Activated CD4-positive, CD25-positive, alpha-beta regulatory T cell (primary cell): ENCODE measurements around the gene GAS2L2.
"Not testable (repeated sequence)": the region's sequence is repeated elsewhere in the genome, so short reads cannot be mapped to it uniquely, and the experiment has no call there.

ENCODE experiments used
- DNase-seq, 4 experiments: peaks; one replicate each; lab custom pipeline; 2025; lab: John Stamatoyannopoulos, UW

GAS2L2 gene

GRCh38 chr17:35728551-35728950 lies 24.5 kb downstream of the GAS2L2 start:
- DNase-seq = no peak

GRCh38 chr17:35727635-35728034 lies 25.4 kb downstream of the GAS2L2 start:
- DNase-seq = no peak

GRCh38 chr17:35726953-35727460 lies 26.0 kb downstream of the GAS2L2 start:
- no peak for DNase-seq

GRCh38 chr17:35726127-35726952 lies 26.7 kb downstream of the GAS2L2 start:
- no peak for DNase-seq

- no peak for DNase-seq
These were observed 27.3 kb downstream of the GAS2L2 start for GRCh38 chr17:35725802-35726126.

- no peak for DNase-seq
These were observed 28.0 kb downstream of the GAS2L2 start for GRCh38 chr17:35725058-35725457.

- no peak for DNase-seq
These were observed 29.3 kb downstream of the GAS2L2 start for GRCh38 chr17:35723735-35724134.

- DNase-seq = no peak
These were observed 35.6 kb downstream of the GAS2L2 start for GRCh38 chr17:35717475-35717874.

- DNase-seq = no peak
These were observed 36.1 kb downstream of the GAS2L2 start for GRCh38 chr17:35716897-35717465.

GRCh38 chr17:35716173-35716572 lies 36.9 kb downstream of the GAS2L2 start:
- DNase-seq = no peak

- no peak for DNase-seq
These were observed 37.6 kb downstream of the GAS2L2 start for GRCh38 chr17:35715416-35715815.

GRCh38 chr17:35714988-35715387 lies 38.1 kb downstream of the GAS2L2 start:
- DNase-seq = no peak

- DNase-seq = no peak
These were observed 39.8 kb downstream of the GAS2L2 start for GRCh38 chr17:35713069-35713728.

GRCh38 chr17:35710950-35711349 lies 42.1 kb downstream of the GAS2L2 start:
- no peak for DNase-seq

- no peak for DNase-seq
These were observed 43.2 kb downstream of the GAS2L2 start for GRCh38 chr17:35709874-35710273.

- no peak for DNase-seq
These were observed 44.1 kb downstream of the GAS2L2 start for GRCh38 chr17:35708951-35709350.

- no peak for DNase-seq
These were observed 44.9 kb downstream of the GAS2L2 start for GRCh38 chr17:35708149-35708548.

GRCh38 chr17:35705705-35706104 lies 47.3 kb downstream of the GAS2L2 start:
- no peak for DNase-seq

GRCh38 chr17:35705230-35705629 lies 47.8 kb downstream of the GAS2L2 start:
- no peak for DNase-seq

- DNase-seq = not testable (repeated sequence)
These were observed 49.7 kb downstream of the GAS2L2 start for GRCh38 chr17:35703308-35703707.

- DNase-seq = no peak
These were observed 51.5 kb downstream of the GAS2L2 start for GRCh38 chr17:35701491-35701890.

GRCh38 chr17:35700150-35700549 lies 52.9 kb downstream of the GAS2L2 start:
- DNase-seq = no peak

- DNase-seq = no peak
These were observed 54.2 kb downstream of the GAS2L2 start for GRCh38 chr17:35698800-35699199.
